OCI-LY7 (cell line): ENCODE data around the gene TMF1. TPM values are rescaled to one million over a fixed set of nuclear protein-coding genes. Genes with fewer than 3 reads are reported as not detected.

Source experiments
- BruUV-seq: library from RNA; stranded (reverse); fragments of 400-500 nt; replicated peaks from 2 replicates; lab custom pipeline; 2021; lab: Mats Ljungman, UMichigan
- CTCF ChIA-PET: fragments of 300-600 bp; sonication (Branson Sonifier 250); formaldehyde crosslinking; loops from one replicate; lab custom pipeline; 2022; ENCODE audit warnings: antibody characterized with exemption; ENCODE audit not compliant: unreplicated experiment; lab: Charles Lee
- POLR2A ChIA-PET: fragments of 300-600 bp; sonication (Branson Sonifier 250); formaldehyde crosslinking; loops from one replicate; lab custom pipeline; 2022; ENCODE audit warnings: antibody characterized with exemption; lab: Charles Lee
- DNase-seq: peaks from one replicate; pipeline ENCODE4 v3.0.0-alpha.2; 2015; ENCODE audit warnings: low spot score
- H2AFZ ChIP-seq: fragments of 200-600 bp; sonication (generic), shearing (Covaris generic); 2 replicates; pipeline ENCODE4 v1.6.1; 2014; ENCODE audit warnings: mild to moderate bottlenecking, antibody characterized with exemption, low read length, moderate library complexity
- H3K27ac ChIP-seq: fragments of 200-600 bp; sonication (generic); 2 replicates; pipeline ENCODE4 v1.5.1; 2014; ENCODE audit warnings: mixed run types, low read depth, mild to moderate bottlenecking, moderate library complexity, low read length, inconsistent platforms; ENCODE audit not compliant: poor library complexity, severe bottlenecking
- H3K36me3 ChIP-seq: fragments of 200-600 bp; sonication (generic); 2 replicates; pipeline ENCODE4 v1.6.1; 2014; ENCODE audit warnings: mild to moderate bottlenecking, antibody characterized with exemption, low read length, moderate library complexity, mixed read lengths; ENCODE audit not compliant: insufficient read depth
- H3K4me1 ChIP-seq: fragments of 200-600 bp; sonication (generic); 2 replicates; pipeline ENCODE4 v1.5.1; 2014; ENCODE audit warnings: mild to moderate bottlenecking, low read length; ENCODE audit not compliant: insufficient read depth, poor library complexity, severe bottlenecking
- H3K4me2 ChIP-seq: fragments of 200-600 bp; sonication (generic); 2 replicates; pipeline ENCODE4 v1.6.1; 2014; ENCODE audit warnings: mild to moderate bottlenecking, low read length
- H3K4me3 ChIP-seq: fragments of 200-600 bp; sonication (generic); 2 replicates; pipeline ENCODE4 v1.5.1; 2014; ENCODE audit warnings: mild to moderate bottlenecking, low read depth, low read length; ENCODE audit not compliant: poor library complexity, severe bottlenecking
- H3K79me2 ChIP-seq: fragments of 200-600 bp; sonication (generic); 2 replicates; pipeline ENCODE4 v1.6.1; 2016; ENCODE audit warnings: low read depth, mild to moderate bottlenecking, low read length, moderate library complexity, mixed read lengths; ENCODE audit not compliant: insufficient read depth
- H3K9me2 ChIP-seq: fragments of 200-600 bp; sonication (generic); 2 replicates; pipeline ENCODE4 v1.6.1; 2016; ENCODE audit warnings: mild to moderate bottlenecking, low read length, mixed read lengths; ENCODE audit not compliant: insufficient read depth
- H3K9me3 ChIP-seq: fragments of 200-600 bp; sonication (generic); 2 replicates; pipeline ENCODE4 v1.6.1; 2014; ENCODE audit warnings: mild to moderate bottlenecking, mixed run types, low read length, mixed read lengths
- H4K20me1 ChIP-seq: fragments of 200-600 bp; sonication (generic); 2 replicates; pipeline ENCODE4 v1.6.1; 2014; ENCODE audit warnings: mild to moderate bottlenecking, antibody characterized with exemption, low read length, moderate library complexity, mixed read lengths; ENCODE audit not compliant: insufficient read depth
- EZH2phosphoT487 ChIP-seq: fragments of 200-600 bp; sonication (generic); IDR thresholded peaks from 2 replicates; pipeline ENCODE4 v1.6.1; 2018; ENCODE audit warnings: low read depth, borderline replicate concordance, mild to moderate bottlenecking, mixed run types, antibody characterized with exemption, low read length, moderate library complexity, mixed read lengths
- intact Hi-C: fragments of 100-400 bp; cut with micrococcal nuclease; formaldehyde crosslinking; loops from one replicate; pipeline ENCODE4 v1.10.0; 2022; ENCODE audit not compliant: unreplicated experiment
- total RNA-seq, 2 experiments: library from RNA; depleted of rRNA in 1 of 2; stranded (reverse); fragments of >200 nt in 1 of 2; shearing (Covaris generic) in 1 of 2; gene quantifications; 2 replicates each; pipeline ENCODE4 v1.2.3, GENCODE V29; 2014 to 2022
- TF ChIP-seq, protein P1 (sequence below): fragments of 200-600 bp; sonication (generic); conservative IDR thresholded peaks from 2 replicates; pipeline ENCODE4 v1.5.1; 2014; ENCODE audit warnings: mild to moderate bottlenecking, antibody characterized with exemption, low read length, moderate library complexity, mixed read lengths

Gene TMF1
- total RNA-seq, 2 experiments from 2014 or later = 20.8 to 29.4 TPM

DNA sequence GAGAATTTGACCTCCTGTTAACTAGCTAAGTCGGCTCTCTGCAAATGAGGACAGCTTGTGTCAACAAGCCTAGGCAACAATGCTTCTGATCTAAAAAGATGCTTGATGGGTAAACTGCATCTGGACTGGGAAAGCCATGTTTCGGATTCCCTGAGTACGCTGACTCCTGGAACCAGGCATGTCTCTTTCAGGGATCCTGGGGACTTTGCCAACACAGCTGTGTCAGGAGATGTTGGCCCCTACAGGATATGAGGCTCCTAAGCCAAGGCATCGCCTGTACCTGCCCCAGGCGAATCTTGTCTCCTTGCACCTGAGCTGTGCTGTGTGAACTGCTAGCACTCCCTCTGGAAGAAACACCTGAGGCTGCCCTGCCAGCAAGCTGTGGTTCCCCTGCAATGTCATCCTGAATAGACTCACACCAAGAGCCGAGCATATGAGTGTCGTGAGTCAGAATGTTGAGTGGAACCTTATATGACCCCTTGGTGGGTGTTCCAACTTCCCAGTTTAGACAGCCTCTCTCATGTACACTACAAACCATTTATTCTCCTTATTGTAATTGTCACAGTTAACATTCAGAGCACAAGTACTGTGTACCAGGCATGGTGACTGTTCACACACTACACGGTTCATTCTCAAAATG, 55.7 kb downstream of the TMF1 start:
- intact Hi-C loops = no loop called here
- H4K20me1 ChIP-seq = no peaks in the 10 kb centered on the region
- H3K9me2 ChIP-seq = no peaks in the 10 kb centered on the region
- DNase-seq = no peak
- no peaks in the 10 kb centered on the region; the same call in 1 of the 2 replicates for H3K36me3 ChIP-seq
- H3K27ac ChIP-seq = no peak overlapping the region
- no peak for TF ChIP-seq EZH2phosphoT487
- TF ChIP-seq, protein P1, sequence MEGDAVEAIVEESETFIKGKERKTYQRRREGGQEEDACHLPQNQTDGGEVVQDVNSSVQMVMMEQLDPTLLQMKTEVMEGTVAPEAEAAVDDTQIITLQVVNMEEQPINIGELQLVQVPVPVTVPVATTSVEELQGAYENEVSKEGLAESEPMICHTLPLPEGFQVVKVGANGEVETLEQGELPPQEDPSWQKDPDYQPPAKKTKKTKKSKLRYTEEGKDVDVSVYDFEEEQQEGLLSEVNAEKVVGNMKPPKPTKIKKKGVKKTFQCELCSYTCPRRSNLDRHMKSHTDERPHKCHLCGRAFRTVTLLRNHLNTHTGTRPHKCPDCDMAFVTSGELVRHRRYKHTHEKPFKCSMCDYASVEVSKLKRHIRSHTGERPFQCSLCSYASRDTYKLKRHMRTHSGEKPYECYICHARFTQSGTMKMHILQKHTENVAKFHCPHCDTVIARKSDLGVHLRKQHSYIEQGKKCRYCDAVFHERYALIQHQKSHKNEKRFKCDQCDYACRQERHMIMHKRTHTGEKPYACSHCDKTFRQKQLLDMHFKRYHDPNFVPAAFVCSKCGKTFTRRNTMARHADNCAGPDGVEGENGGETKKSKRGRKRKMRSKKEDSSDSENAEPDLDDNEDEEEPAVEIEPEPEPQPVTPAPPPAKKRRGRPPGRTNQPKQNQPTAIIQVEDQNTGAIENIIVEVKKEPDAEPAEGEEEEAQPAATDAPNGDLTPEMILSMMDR = no peak
- H2AFZ ChIP-seq = no peak overlapping the region
- no peaks in the 10 kb centered on the region for H3K9me3 ChIP-seq
- CTCF ChIA-PET = no interaction called here
- H3K79me2 ChIP-seq = no peaks in the 10 kb centered on the region
- no TSS peak for BruUV-seq
- H3K4me1 ChIP-seq = no peaks in the 10 kb centered on the region
- H3K4me3 ChIP-seq = no peak overlapping the region
- H3K4me2 ChIP-seq = no peak overlapping the region
- POLR2A ChIA-PET = no interaction called here

DNA sequence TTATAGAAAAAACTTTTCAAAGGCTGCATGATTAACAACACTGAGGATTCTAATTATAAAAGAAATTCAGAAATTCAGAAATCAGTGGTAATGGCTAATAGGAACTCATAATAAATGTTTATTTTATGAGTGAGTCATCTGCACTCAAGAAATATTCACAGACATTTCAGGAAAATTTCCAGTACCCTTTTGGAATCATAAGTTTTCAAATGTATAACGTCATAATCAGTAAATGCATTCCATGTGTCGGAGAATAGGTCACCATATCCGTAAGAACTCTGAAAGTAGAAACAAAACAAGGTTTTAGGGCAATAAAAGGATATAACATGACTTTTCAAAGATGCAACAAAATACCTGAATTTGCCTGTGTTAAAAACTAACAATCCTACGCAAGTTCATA, 63.4 kb downstream of the TMF1 start:
- Histone ChIP-seq H3K4me2 (no peak overlapping the region), H3K27ac (no peak overlapping the region), H3K4me3 (no peak overlapping the region), H3K9me2 (no peaks in the 10 kb centered on the region), H3K79me2 (no peaks in the 10 kb centered on the region), H2AFZ (no peak overlapping the region), H3K9me3 (no peaks in the 10 kb centered on the region), H3K36me3 (no peaks in the 10 kb centered on the region; the same call in 1 of the 2 replicates), H4K20me1 (no peaks in the 10 kb centered on the region), H3K4me1 (no peaks in the 10 kb centered on the region)
- no peak for DNase-seq
- intact Hi-C loops = no loop called here
- ChIA-PET CTCF (no interaction called here), POLR2A (no interaction called here)
- no TSS peak for BruUV-seq
- TF ChIP-seq, protein P1 = no peak
- TF ChIP-seq EZH2phosphoT487 = no peak

DNA sequence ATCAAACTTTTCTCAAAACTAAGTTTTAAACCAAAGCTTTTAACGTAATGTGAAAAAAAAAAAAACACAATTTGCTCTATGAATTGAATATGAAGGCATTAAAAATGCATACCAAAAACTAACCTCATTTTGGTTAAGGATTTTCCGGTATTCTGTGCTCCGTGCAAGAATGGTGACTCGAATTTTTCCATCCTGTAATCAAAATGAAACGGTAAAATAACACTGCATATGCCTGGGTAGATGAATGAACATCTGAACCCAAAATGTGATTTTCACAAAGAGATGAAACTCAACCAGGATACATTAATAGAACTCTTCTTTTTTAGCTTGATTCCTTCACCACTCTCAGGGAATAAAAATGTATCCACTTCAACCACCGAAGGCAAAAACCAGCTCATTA, 64.8 kb downstream of the TMF1 start:
- Histone ChIP-seq H3K9me2 (no peaks in the 10 kb centered on the region), H3K79me2 (no peaks in the 10 kb centered on the region), H2AFZ (no peak overlapping the region), H3K9me3 (no peaks in the 10 kb centered on the region), H3K4me2 (no peak overlapping the region), H3K4me1 (no peaks in the 10 kb centered on the region), H4K20me1 (no peaks in the 10 kb centered on the region), H3K4me3 (no peak overlapping the region), H3K27ac (no peak overlapping the region), H3K36me3 (no peaks in the 10 kb centered on the region)
- POLR2A ChIA-PET = no interaction called here
- TF ChIP-seq, protein P1 = no peak
- no peak for TF ChIP-seq EZH2phosphoT487
- intact Hi-C loops = no loop called here
- DNase-seq = no peak
- BruUV-seq = no TSS peak
- CTCF ChIA-PET = no interaction called here
